H1 (cell line): Measurements from ENCODE around the gene UGT1A7. TPM values are rescaled to one million over a fixed set of nuclear protein-coding genes. Genes with fewer than 3 reads are reported as not detected.

Source experiments
- CTCF ChIA-PET: fragments of 300-600 bp; sonication (Branson Sonifier 250); formaldehyde crosslinking; loops from one replicate; lab custom pipeline; 2021; ENCODE audit not compliant: partially characterized antibody; lab: Charles Lee
- POLR2A ChIA-PET: fragments of 300-600 bp; sonication (Branson Sonifier 250); formaldehyde crosslinking; loops from one replicate; lab custom pipeline; 2021; ENCODE audit warnings: inconsistent platforms; ENCODE audit not compliant: partially characterized antibody; lab: Charles Lee
- DNase-seq, 2 experiments: peaks; one replicate each; pipeline versions ENCODE4 v3.0.0 to v3.0.0-alpha.2; 2010 to 2022; ENCODE audit warnings: low spot score in 2 of 2, low read depth in 1 of 2, mixed read lengths in 1 of 2
- FAIRE-seq: peaks from 2 replicates; lab custom pipeline; 2011; peaks lifted over from hg19 to GRCh38; lab: Jason Lieb, UNC
- H2AFZ ChIP-seq: 2 replicates; pipeline ENCODE4 v1.8.1; 2012; ENCODE audit warnings: low read length, inconsistent platforms
- H2AK5ac ChIP-seq: 2 replicates; pipeline ENCODE4 v1.6.1; 2013; ENCODE audit warnings: low read depth, low read length
- H2BK120ac ChIP-seq: replicated peaks from 2 replicates; pipeline ENCODE3; 2013; ENCODE audit warnings: low read depth, low read length, inconsistent platforms
- H2BK12ac ChIP-seq: 2 replicates; pipeline ENCODE4 v1.6.1; 2013; ENCODE audit warnings: low read depth, low read length
- H2BK15ac ChIP-seq: 2 replicates; pipeline ENCODE4 v1.6.1; 2013; ENCODE audit warnings: low read length
- H2BK20ac ChIP-seq: 2 replicates; pipeline ENCODE4 v1.6.1; 2013; ENCODE audit warnings: low read length
- H2BK5ac ChIP-seq: 2 replicates; pipeline ENCODE4 v1.6.1; 2013; ENCODE audit warnings: low read depth, low read length
- H3K14ac ChIP-seq: 2 replicates; pipeline ENCODE4 v1.6.1; 2013; ENCODE audit warnings: inconsistent platforms; ENCODE audit not compliant: insufficient read length
- H3K18ac ChIP-seq: 2 replicates; pipeline ENCODE4 v1.6.1; 2013; ENCODE audit warnings: low read length; ENCODE audit errors: extremely low read depth
- H3K23ac ChIP-seq: 2 replicates; pipeline ENCODE4 v1.6.1; 2013; ENCODE audit warnings: inconsistent platforms; ENCODE audit not compliant: insufficient read length
- H3K23me2 ChIP-seq: 2 replicates; pipeline ENCODE4 v1.6.1; 2013; ENCODE audit warnings: low read depth, low read length
- H3K27ac ChIP-seq: 2 replicates; pipeline ENCODE4 v1.6.1; 2011; ENCODE audit warnings: low read depth, low read length, inconsistent platforms
- H3K27me3 ChIP-seq, 4 experiments: replicated peaks in 1 of 4; 1 replicate in 1 of 4; 2 replicates in 3 of 4; pipeline versions ENCODE4 v1.6.1 to v1.8.1; 2011 to 2013; ENCODE audit warnings: low read length in 3 of 4, mild to moderate bottlenecking in 3 of 4, inconsistent platforms in 2 of 4, mixed read lengths in 2 of 4, moderate library complexity in 1 of 4; ENCODE audit not compliant: control insufficient read depth in 3 of 4, insufficient read depth in 3 of 4; ENCODE audit errors: extremely low read depth in 1 of 4
- H3K36me3 ChIP-seq, 4 experiments: 2 replicates each; pipeline versions ENCODE4 v1.6.1 to v1.8.1; 2011 to 2013; ENCODE audit warnings: mild to moderate bottlenecking in 4 of 4, low read length in 3 of 4, moderate library complexity in 2 of 4, control low read depth in 1 of 4, inconsistent platforms in 1 of 4; ENCODE audit not compliant: insufficient read depth in 4 of 4, control insufficient read depth in 2 of 4
- H3K4ac ChIP-seq: replicated peaks from 2 replicates; pipeline ENCODE3; 2013; ENCODE audit warnings: low read length, low read depth, mixed read lengths, inconsistent platforms; ENCODE audit not compliant: insufficient read length
- H3K4me1 ChIP-seq, 4 experiments: replicated peaks in 1 of 4; 1 replicate in 1 of 4; 2 replicates in 3 of 4; pipeline versions ENCODE4 v1.6.1 to v1.8.1; 2011 to 2013; ENCODE audit warnings: low read length in 3 of 4, inconsistent platforms in 2 of 4, mixed read lengths in 1 of 4; ENCODE audit not compliant: insufficient read depth in 4 of 4, control insufficient read depth in 3 of 4
- H3K4me2 ChIP-seq, 2 experiments: 2 replicates each; pipeline versions ENCODE4 v1.6.1 to v1.8.1; 2011 to 2013; ENCODE audit warnings: low read depth in 2 of 2, low read length in 2 of 2, control low read depth in 1 of 2, inconsistent platforms in 1 of 2, mild to moderate bottlenecking in 1 of 2; ENCODE audit not compliant: insufficient read depth in 1 of 2
- H3K4me3 ChIP-seq, 4 experiments: fragments of 200-600, 300-600 bp in 1 of 4; sonication (generic), shearing (Covaris generic), sonication (Bioruptor Twin) in 1 of 4; 2 replicates each; pipeline versions ENCODE4 v1.5.1 to v1.8.1; 2011 to 2016; ENCODE audit warnings: low read length in 4 of 4, low read depth in 3 of 4, control low read depth in 2 of 4, inconsistent platforms in 2 of 4, mild to moderate bottlenecking in 2 of 4, mixed read lengths in 1 of 4, moderate library complexity in 1 of 4; ENCODE audit not compliant: insufficient read depth in 2 of 4; ENCODE audit errors: extremely low read depth in 1 of 4
- H3K56ac ChIP-seq: replicated peaks from 2 replicates; pipeline ENCODE3; 2013; ENCODE audit warnings: low read depth, mild to moderate bottlenecking, mixed read lengths, low read length, inconsistent platforms; ENCODE audit not compliant: insufficient read length
- H3K79me1 ChIP-seq: 2 replicates; pipeline ENCODE4 v1.6.1; 2013; ENCODE audit warnings: low read depth, low read length, control low read depth
- H3K79me2 ChIP-seq, 2 experiments: 2 replicates each; pipeline versions ENCODE4 v1.6.1 to v1.8.1; 2012 to 2013; ENCODE audit warnings: low read length in 2 of 2, mild to moderate bottlenecking in 2 of 2, inconsistent platforms in 1 of 2; ENCODE audit not compliant: insufficient read depth in 2 of 2, control insufficient read depth in 1 of 2
- H3K9ac ChIP-seq, 4 experiments: replicated peaks in 1 of 4; 1 replicate in 1 of 4; 2 replicates in 3 of 4; pipeline versions ENCODE4 v1.6.1 to v1.8.1; 2011 to 2013; ENCODE audit warnings: low read depth in 3 of 4, low read length in 3 of 4, control low read depth in 2 of 4, mild to moderate bottlenecking in 2 of 4, moderate library complexity in 2 of 4, inconsistent platforms in 1 of 4; ENCODE audit errors: extremely low read depth in 1 of 4
- H3K9me3 ChIP-seq, 2 experiments: 2 replicates each; pipeline versions ENCODE4 v1.6.1 to v1.8.1; 2012 to 2013; ENCODE audit warnings: mild to moderate bottlenecking in 2 of 2, moderate library complexity in 2 of 2, control low read depth in 1 of 2, inconsistent platforms in 1 of 2, low read depth in 1 of 2, low read length in 1 of 2, mixed read lengths in 1 of 2; ENCODE audit not compliant: insufficient read depth in 2 of 2
- H4K20me1 ChIP-seq, 2 experiments: replicated peaks in 1 of 2; 2 replicates each; pipeline versions ENCODE3 to v1.8.1; 2011 to 2013; ENCODE audit warnings: inconsistent platforms in 2 of 2, low read length in 2 of 2, mild to moderate bottlenecking in 1 of 2; ENCODE audit not compliant: insufficient read depth in 2 of 2, control insufficient read depth in 1 of 2
- H4K5ac ChIP-seq: 2 replicates; pipeline ENCODE4 v1.6.1; 2013; ENCODE audit warnings: low read length, low read depth, mixed read lengths, inconsistent platforms; ENCODE audit not compliant: insufficient read length
- H4K8ac ChIP-seq: 2 replicates; pipeline ENCODE4 v1.8.0; 2013; ENCODE audit warnings: mild to moderate bottlenecking, moderate library complexity, low read length, inconsistent platforms; ENCODE audit not compliant: insufficient read depth; ENCODE audit errors: extremely low read depth
- H4K91ac ChIP-seq: replicated peaks from 2 replicates; pipeline ENCODE3; 2013; ENCODE audit warnings: low read length, mixed read lengths, inconsistent platforms; ENCODE audit not compliant: insufficient read length
- CHD1 ChIP-seq: IDR thresholded peaks from 2 replicates; pipeline ENCODE4 v1.6.1; 2012; ENCODE audit warnings: low read depth, low read length, improper control_type of control experiment
- EZH2 ChIP-seq: fragments of 200-600 bp; sonication (generic); IDR thresholded peaks from 2 replicates; pipeline ENCODE4 v1.7.1; 2012; ENCODE audit warnings: low read depth, mild to moderate bottlenecking, moderate library complexity, low read length, inconsistent platforms; ENCODE audit not compliant: severe bottlenecking
- RNF2 ChIP-seq: fragments of 200-900, 300-1000 bp; sonication (generic); IDR thresholded peaks from 2 replicates; pipeline ENCODE4 v1.7.1; 2016; ENCODE audit warnings: borderline replicate concordance, low read depth, mild to moderate bottlenecking, antibody characterized with exemption, low read length; ENCODE audit not compliant: poor library complexity, severe bottlenecking; ENCODE audit errors: missing control alignments
- WGBS, 2 experiments: shearing (Covaris generic) in 1 of 2; methylation state at CpG; one replicate each; pipeline versions ENCODE4 v1.1.6 to v1.1.7; 2013 to 2015; ENCODE audit warnings: low lambda C conversion rate in 2 of 2, mixed read lengths in 2 of 2, inconsistent platforms in 1 of 2, low coverage in 1 of 2, missing lambda C conversion rate in 1 of 2; ENCODE audit not compliant: insufficient replicate concordance in 2 of 2, insufficient coverage in 1 of 2, insufficient read length in 1 of 2; ENCODE audit errors: extremely low coverage in 1 of 2, missing lambda C conversion rate in 1 of 2; 5-methylcytosine and 5-hydroxymethylcytosine counted together
- polyA plus RNA-seq, 7 experiments: library from polyadenylated mRNA; depleted of rRNA in 3 of 7; stranded (reverse) in 5 of 7; unstranded in 2 of 7; fragments of >200 nt in 5 of 7; fragments of 200-250 nt in 2 of 7; gene quantifications; 1 replicate in 5 of 7; 2 replicates in 1 of 7; 4 replicates in 1 of 7; pipeline versions ENCODE4 v1.2.1 to v1.2.3, GENCODE V29; 2011 to 2013; ENCODE audit warnings: missing spikeins in 2 of 7, mixed read lengths in 2 of 7
- total RNA-seq: library from RNA; stranded (reverse); fragmentation: NEBNext Ultra II Directional; extraction: Animal tissue kit (Norgen Biotek cat#: 25700); gene quantifications from 2 replicates; pipeline ENCODE4 v1.2.1, GENCODE V29; 2021

UGT1A7 gene
- total and polyA plus RNA-seq, 2 of the 8 experiments (the other 6 are each of a cell fraction or from before 2014, with no cell fraction given): not detected

DNA sequence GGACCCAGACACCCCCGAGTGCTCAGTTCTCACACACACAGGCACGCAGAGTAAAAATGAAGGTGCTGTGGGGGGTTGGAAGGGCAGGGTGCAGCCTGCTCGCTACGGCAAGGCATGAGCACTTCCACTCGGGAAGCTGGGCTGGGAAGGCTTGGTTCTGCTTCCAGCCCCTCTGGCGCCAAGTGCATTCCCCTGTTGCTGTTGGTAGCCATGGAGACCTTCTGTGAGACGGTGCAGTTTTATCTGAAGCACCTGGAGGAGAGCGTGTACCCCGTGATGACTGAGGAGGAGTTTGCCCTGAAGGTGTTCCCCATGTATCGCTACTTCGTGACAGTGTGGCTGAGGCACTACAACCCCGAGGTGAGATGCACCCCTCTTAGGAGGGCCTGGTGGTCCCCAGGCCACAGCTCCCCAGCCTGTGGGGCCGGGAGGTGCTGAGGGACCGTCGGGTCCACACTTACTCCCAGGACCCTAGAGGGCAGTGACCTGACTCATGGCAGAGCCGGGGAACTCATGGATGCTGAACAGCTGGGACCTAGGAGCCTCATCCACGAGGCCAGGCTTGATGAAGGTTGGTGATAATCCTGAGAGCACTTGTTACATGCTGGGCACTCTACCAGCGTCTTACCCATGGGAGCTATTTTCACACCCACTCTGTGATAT is 111.9 kb downstream of the UGT1A7 start:
- Histone ChIP-seq H3K18ac (no peak overlapping the region), H2BK12ac (0 out of 2 replicates have a peak overlapping the region, but pooled peaks have one; percentile 9), H3K4ac (no peak overlapping the region), H2BK5ac (no peak overlapping the region), H3K79me2 (no peaks in the 10 kb centered on the region), H2BK15ac (no peak overlapping the region), H4K91ac (no peak overlapping the region), H2BK20ac (no peak overlapping the region), H3K9ac (no peak overlapping the region), H2AK5ac (no peak overlapping the region), H3K27me3 (no peaks in the 10 kb centered on the region), H3K14ac (no peak overlapping the region), H3K9me3 (peaks cover 0 to 5% of the 10 kb centered on the region in 2 experiments; a peak in 1 of 4 replicates), H3K4me3 (no peak overlapping the region), H3K4me2 (no peak overlapping the region), H4K5ac (no peak overlapping the region), H2AFZ (no peak overlapping the region), H4K20me1 (no peaks in the 10 kb centered on the region), H3K56ac (no peak overlapping the region), H3K23ac (no peak overlapping the region), H3K36me3 (no peaks in the 10 kb centered on the region), H3K79me1 (no peaks in the 10 kb centered on the region), H4K8ac (peak overlapping the region; percentile 83; the same call in 1 of the 2 replicates), H3K4me1 (no peaks in the 10 kb centered on the region), H3K27ac (no peak overlapping the region), H2BK120ac (no peak overlapping the region), H3K23me2 (no peaks in the 10 kb centered on the region)
- FAIRE-seq: no peak
- CTCF ChIA-PET: no interaction called here
- 90% methylated on average over 15 of the region's 18 CpGs; no CpG with 5 or more reads in 1 of the 2 experiments for WGBS, 2 experiments
- DNase-seq: peak in 1 of 2 experiments; percentile 23
- POLR2A ChIA-PET: no interaction called here
- TF ChIP-seq RNF2 (no peak), CHD1 (no peak), EZH2 (no peak)
